ENCODE data around the gene ASTN2. TPM values are rescaled to one million over a fixed set of nuclear protein-coding genes. Genes with fewer than 3 reads are reported as not detected.

Gene ASTN2
- total RNA-seq, 1 experiment from 2014 or later = 4.8 TPM

DNA sequence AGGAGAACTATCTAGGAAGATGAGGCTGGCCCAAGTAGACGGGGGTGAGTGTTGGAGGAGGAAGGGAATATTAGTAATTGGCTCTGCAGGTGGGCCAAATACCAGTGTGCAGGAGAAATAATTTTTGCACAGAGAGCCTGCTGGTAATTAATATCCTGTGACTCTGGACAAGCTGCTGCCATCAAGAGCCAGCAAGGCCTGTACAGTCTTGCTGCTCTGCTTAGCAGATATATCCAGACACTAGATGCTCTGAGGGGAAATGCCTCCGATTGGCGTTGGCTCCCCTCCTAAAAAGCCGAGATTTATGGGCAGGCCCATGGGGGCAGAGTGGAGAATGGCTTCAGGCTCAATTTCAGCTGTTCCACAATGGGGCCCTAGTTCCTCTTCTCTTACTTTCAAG is 29.6 kb upstream of the ASTN2 start:
- Histone ChIP-seq H3K79me2 (ENCODE audit: insufficient read depth, low read length) (no peaks in the 10 kb centered on the region), H3K9me2 (ENCODE audit: insufficient read depth) (no peaks in the 10 kb centered on the region), H2AFZ (ENCODE audit: low read depth, low read length, poor library complexity, severe bottlenecking) (no peak overlapping the region), H3K27me3 (ENCODE audit: insufficient read depth, low read length) (no peaks in the 10 kb centered on the region), H4K20me1 (ENCODE audit: insufficient read depth) (no peaks in the 10 kb centered on the region), H3K4me3 (replicated peaks in 1 of 2; ENCODE audit: low read depth in 1 of 2, low read length in 2 of 2) (no peak overlapping the region), H3K36me3 (ENCODE audit: control insufficient read depth in 1 of 2, insufficient read depth in 2 of 2, low read length in 2 of 2) (no peaks in the 10 kb centered on the region), H3K27ac (ENCODE audit: low read depth, low read length) (no peak overlapping the region), H3K4me2 (ENCODE audit: low read length) (no peak overlapping the region), H3K9ac (ENCODE audit: low read length) (no peak overlapping the region), H3K9me3 (ENCODE audit: control insufficient read depth in 1 of 2, insufficient read depth in 1 of 2, low read depth in 1 of 2, low read length in 2 of 2) (peaks cover 0 to 4% of the 10 kb centered on the region in 2 experiments; a peak in 2 of 4 replicates), H3K4me1 (ENCODE audit: control insufficient read depth in 1 of 2, insufficient read depth in 2 of 2, low read length in 2 of 2) (no peaks in the 10 kb centered on the region)
- no peak for DNase-seq (ENCODE audit: low read depth, low spot score)
- no peak for ATAC-seq
- intact Hi-C loops (cut with micrococcal nuclease) = no loop called here
- ChIA-PET CTCF (no interaction called here), POLR2A (no interaction called here), RAD21 (ENCODE audit: low non-redundant PET in 1 of 2, low total read pairs in 2 of 2, uncharacterized antibody in 2 of 2, unreplicated experiment in 2 of 2) (no interaction called here)
- TF ChIP-seq, protein P1, sequence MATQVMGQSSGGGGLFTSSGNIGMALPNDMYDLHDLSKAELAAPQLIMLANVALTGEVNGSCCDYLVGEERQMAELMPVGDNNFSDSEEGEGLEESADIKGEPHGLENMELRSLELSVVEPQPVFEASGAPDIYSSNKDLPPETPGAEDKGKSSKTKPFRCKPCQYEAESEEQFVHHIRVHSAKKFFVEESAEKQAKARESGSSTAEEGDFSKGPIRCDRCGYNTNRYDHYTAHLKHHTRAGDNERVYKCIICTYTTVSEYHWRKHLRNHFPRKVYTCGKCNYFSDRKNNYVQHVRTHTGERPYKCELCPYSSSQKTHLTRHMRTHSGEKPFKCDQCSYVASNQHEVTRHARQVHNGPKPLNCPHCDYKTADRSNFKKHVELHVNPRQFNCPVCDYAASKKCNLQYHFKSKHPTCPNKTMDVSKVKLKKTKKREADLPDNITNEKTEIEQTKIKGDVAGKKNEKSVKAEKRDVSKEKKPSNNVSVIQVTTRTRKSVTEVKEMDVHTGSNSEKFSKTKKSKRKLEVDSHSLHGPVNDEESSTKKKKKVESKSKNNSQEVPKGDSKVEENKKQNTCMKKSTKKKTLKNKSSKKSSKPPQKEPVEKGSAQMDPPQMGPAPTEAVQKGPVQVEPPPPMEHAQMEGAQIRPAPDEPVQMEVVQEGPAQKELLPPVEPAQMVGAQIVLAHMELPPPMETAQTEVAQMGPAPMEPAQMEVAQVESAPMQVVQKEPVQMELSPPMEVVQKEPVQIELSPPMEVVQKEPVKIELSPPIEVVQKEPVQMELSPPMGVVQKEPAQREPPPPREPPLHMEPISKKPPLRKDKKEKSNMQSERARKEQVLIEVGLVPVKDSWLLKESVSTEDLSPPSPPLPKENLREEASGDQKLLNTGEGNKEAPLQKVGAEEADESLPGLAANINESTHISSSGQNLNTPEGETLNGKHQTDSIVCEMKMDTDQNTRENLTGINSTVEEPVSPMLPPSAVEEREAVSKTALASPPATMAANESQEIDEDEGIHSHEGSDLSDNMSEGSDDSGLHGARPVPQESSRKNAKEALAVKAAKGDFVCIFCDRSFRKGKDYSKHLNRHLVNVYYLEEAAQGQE (IDR thresholded peaks at IDR 0.05; ENCODE audit: low read depth) = no peak
- no TSS peak for BruUV-seq (replicated peaks)

DNA sequence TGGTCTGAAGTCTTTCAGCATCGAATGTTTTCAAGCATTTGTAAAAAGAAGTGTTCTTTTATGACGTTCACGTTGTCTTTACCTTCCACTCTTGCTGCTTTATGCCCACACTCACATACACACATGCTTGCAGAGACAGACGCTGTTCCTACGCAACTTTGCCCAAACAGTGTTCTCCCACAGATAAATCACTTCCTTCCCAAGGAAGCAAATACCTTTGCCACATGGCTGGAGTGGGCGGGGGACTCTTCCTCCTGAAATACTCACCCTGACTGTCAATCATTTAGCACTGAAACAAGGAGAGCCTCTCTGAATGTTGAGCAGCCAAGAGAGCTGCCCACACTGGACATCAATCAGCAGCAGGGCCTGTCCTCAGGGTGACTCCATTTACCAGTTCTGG is 22.4 kb upstream of the ASTN2 start:
- Histone ChIP-seq H3K9ac (ENCODE audit: low read length) (no peak overlapping the region), H3K9me2 (ENCODE audit: insufficient read depth) (no peaks in the 10 kb centered on the region), H3K4me3 (replicated peaks in 1 of 2; ENCODE audit: low read depth in 1 of 2, low read length in 2 of 2) (no peak overlapping the region), H3K4me2 (ENCODE audit: low read length) (no peak overlapping the region), H3K27ac (ENCODE audit: low read depth, low read length) (no peak overlapping the region), H2AFZ (ENCODE audit: low read depth, low read length, poor library complexity, severe bottlenecking) (no peak overlapping the region), H3K9me3 (ENCODE audit: control insufficient read depth in 1 of 2, insufficient read depth in 1 of 2, low read depth in 1 of 2, low read length in 2 of 2) (peaks cover 0 to 4% of the 10 kb centered on the region in 2 experiments; a peak in 2 of 4 replicates), H3K27me3 (ENCODE audit: insufficient read depth, low read length) (no peaks in the 10 kb centered on the region), H3K79me2 (ENCODE audit: insufficient read depth, low read length) (no peaks in the 10 kb centered on the region), H4K20me1 (ENCODE audit: insufficient read depth) (no peaks in the 10 kb centered on the region), H3K4me1 (ENCODE audit: control insufficient read depth in 1 of 2, insufficient read depth in 2 of 2, low read length in 2 of 2) (no peaks in the 10 kb centered on the region), H3K36me3 (ENCODE audit: control insufficient read depth in 1 of 2, insufficient read depth in 2 of 2, low read length in 2 of 2) (no peaks in the 10 kb centered on the region)
- ChIA-PET CTCF (no interaction called here), RAD21 (ENCODE audit: low non-redundant PET in 1 of 2, low total read pairs in 2 of 2, uncharacterized antibody in 2 of 2, unreplicated experiment in 2 of 2) (no interaction called here), POLR2A (no interaction called here)
- DNase-seq (ENCODE audit: low read depth, low spot score) (no peak), ATAC-seq (no peak)
- BruUV-seq (replicated peaks) = no TSS peak
- intact Hi-C loops (cut with micrococcal nuclease) = no loop called here
- no peak for TF ChIP-seq TCF7L2 (IDR thresholded peaks at IDR 0.05; ENCODE audit: borderline replicate concordance, extremely low read depth, insufficient read depth, insufficient read length)
- TF ChIP-seq SRF (IDR thresholded peaks at IDR 0.05; ENCODE audit: low read depth) = no peak
- TF ChIP-seq CEBPB (IDR thresholded peaks at IDR 0.05; ENCODE audit: low read depth) = no peak
- TF ChIP-seq, protein P2, sequence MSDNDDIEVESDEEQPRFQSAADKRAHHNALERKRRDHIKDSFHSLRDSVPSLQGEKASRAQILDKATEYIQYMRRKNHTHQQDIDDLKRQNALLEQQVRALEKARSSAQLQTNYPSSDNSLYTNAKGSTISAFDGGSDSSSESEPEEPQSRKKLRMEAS (IDR thresholded peaks at IDR 0.05) = no peak
- TF ChIP-seq, protein P3, sequence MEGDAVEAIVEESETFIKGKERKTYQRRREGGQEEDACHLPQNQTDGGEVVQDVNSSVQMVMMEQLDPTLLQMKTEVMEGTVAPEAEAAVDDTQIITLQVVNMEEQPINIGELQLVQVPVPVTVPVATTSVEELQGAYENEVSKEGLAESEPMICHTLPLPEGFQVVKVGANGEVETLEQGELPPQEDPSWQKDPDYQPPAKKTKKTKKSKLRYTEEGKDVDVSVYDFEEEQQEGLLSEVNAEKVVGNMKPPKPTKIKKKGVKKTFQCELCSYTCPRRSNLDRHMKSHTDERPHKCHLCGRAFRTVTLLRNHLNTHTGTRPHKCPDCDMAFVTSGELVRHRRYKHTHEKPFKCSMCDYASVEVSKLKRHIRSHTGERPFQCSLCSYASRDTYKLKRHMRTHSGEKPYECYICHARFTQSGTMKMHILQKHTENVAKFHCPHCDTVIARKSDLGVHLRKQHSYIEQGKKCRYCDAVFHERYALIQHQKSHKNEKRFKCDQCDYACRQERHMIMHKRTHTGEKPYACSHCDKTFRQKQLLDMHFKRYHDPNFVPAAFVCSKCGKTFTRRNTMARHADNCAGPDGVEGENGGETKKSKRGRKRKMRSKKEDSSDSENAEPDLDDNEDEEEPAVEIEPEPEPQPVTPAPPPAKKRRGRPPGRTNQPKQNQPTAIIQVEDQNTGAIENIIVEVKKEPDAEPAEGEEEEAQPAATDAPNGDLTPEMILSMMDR (IDR thresholded peaks at IDR 0.05 in 2 of 3, conservative IDR thresholded peaks at IDR 0.05 in 1 of 3; ENCODE audit: borderline replicate concordance in 1 of 3, insufficient read depth in 1 of 3, low read depth in 2 of 3, low read length in 2 of 3) = no peak
- TF ChIP-seq, protein P4, sequence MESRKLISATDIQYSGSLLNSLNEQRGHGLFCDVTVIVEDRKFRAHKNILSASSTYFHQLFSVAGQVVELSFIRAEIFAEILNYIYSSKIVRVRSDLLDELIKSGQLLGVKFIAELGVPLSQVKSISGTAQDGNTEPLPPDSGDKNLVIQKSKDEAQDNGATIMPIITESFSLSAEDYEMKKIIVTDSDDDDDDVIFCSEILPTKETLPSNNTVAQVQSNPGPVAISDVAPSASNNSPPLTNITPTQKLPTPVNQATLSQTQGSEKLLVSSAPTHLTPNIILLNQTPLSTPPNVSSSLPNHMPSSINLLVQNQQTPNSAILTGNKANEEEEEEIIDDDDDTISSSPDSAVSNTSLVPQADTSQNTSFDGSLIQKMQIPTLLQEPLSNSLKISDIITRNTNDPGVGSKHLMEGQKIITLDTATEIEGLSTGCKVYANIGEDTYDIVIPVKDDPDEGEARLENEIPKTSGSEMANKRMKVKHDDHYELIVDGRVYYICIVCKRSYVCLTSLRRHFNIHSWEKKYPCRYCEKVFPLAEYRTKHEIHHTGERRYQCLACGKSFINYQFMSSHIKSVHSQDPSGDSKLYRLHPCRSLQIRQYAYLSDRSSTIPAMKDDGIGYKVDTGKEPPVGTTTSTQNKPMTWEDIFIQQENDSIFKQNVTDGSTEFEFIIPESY (IDR thresholded peaks at IDR 0.05; ENCODE audit: extremely low read depth, insufficient replicate concordance, low read length) = no peak
- no peak for TF ChIP-seq EGR1 (IDR thresholded peaks at IDR 0.05; ENCODE audit: low read depth)
- TF ChIP-seq, protein P5, sequence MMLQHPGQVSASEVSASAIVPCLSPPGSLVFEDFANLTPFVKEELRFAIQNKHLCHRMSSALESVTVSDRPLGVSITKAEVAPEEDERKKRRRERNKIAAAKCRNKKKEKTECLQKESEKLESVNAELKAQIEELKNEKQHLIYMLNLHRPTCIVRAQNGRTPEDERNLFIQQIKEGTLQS (IDR thresholded peaks at IDR 0.05) = no peak
